K562 (cell line): ENCODE data around the gene MBD6. TPM values are rescaled to one million over a fixed set of nuclear protein-coding genes. Genes with fewer than 3 reads are reported as not detected.

Experiments
- CAMTA2 ChIP-seq: fragments of 250-450 bp; sonication (Bioruptor Pico); conservative IDR thresholded peaks from 2 replicates; pipeline ENCODE4 v1.5.1; 2022
- HCFC1 ChIP-seq: IDR thresholded peaks from 2 replicates; pipeline ENCODE4 v1.6.1; 2012; ENCODE audit warnings: low read depth, low read length, improper control_type of control experiment
- HNRNPK ChIP-seq: fragments of 200-400 bp; formaldehyde crosslinking; IDR thresholded peaks from one replicate; pipeline ENCODE4 v1.6.1; 2018; ENCODE audit warnings: mild to moderate bottlenecking, low read depth, low read length; ENCODE audit not compliant: poor library complexity, severe bottlenecking
- NFRKB ChIP-seq: fragments of 450-650 bp; IDR thresholded peaks from 2 replicates; pipeline ENCODE4 v1.6.1; 2016; ENCODE audit warnings: low read depth
- PML ChIP-seq: IDR thresholded peaks from 2 replicates; pipeline ENCODE4 v1.6.1; 2012; ENCODE audit warnings: low read length, inconsistent platforms
- SRF ChIP-seq, 2 experiments: fragments of 250-450, 450-650 bp in 1 of 2; sonication (Bioruptor Pico) in 1 of 2; sonication (generic) in 1 of 2; formaldehyde crosslinking; IDR thresholded peaks; 2 replicates each; pipeline versions ENCODE4 v1.5.0 to v1.5.1; 2020 to 2022; ENCODE audit warnings: mild to moderate bottlenecking in 1 of 2, missing genetic modification reagents in 1 of 2
- SUPT5H ChIP-seq: fragments of 450-650 bp; IDR thresholded peaks from 2 replicates; pipeline ENCODE4 v1.6.1; 2016
- TOE1 ChIP-seq, 2 experiments: fragments of 450-650 bp in 1 of 2; sonication (generic) in 1 of 2; formaldehyde crosslinking in 1 of 2; IDR thresholded peaks; 2 replicates each; pipeline versions ENCODE4 v1.7.1 to v1.8.0; 2016 to 2022; ENCODE audit warnings: borderline replicate concordance in 2 of 2, mild to moderate bottlenecking in 2 of 2, antibody characterized with exemption in 1 of 2, inconsistent platforms in 1 of 2, low read depth in 1 of 2, missing genetic modification reagents in 1 of 2, moderate library complexity in 1 of 2
- ZBTB17 ChIP-seq: fragments of 450-650 bp; formaldehyde crosslinking; IDR thresholded peaks from 2 replicates; pipeline ENCODE4 v1.4.0; 2020; ENCODE audit warnings: mild to moderate bottlenecking
- ZFP1 ChIP-seq: fragments of 450-650 bp; formaldehyde crosslinking; IDR thresholded peaks from 2 replicates; pipeline ENCODE4 v1.4.0; 2020; ENCODE audit warnings: mild to moderate bottlenecking, mixed read lengths
- ZNF124 ChIP-seq: sonication (generic); formaldehyde crosslinking; IDR thresholded peaks from 2 replicates; pipeline ENCODE4 v1.8.1; 2022; ENCODE audit warnings: missing genetic modification reagents
- ZNF75A ChIP-seq: fragments of 450-650 bp; formaldehyde crosslinking; IDR thresholded peaks from 2 replicates; pipeline ENCODE4 v1.4.0; 2020; ENCODE audit warnings: mild to moderate bottlenecking
- polyA plus RNA-seq, 8 experiments: library from polyadenylated mRNA; depleted of rRNA in 4 of 8; stranded (reverse) in 5 of 8; unstranded in 3 of 8; fragments of >200 nt; fragmentation: Nextera tagmentation in 2 of 8; fragmentation: Illumina TruSeq in 1 of 8; extraction: Ambion mirVana in 2 of 8; extraction: Trizol in 1 of 8; gene quantifications; 2 replicates each; pipeline versions ENCODE4 v1.2.1 to v1.2.3, GENCODE V29; 2011 to 2014; ENCODE audit warnings: inconsistent platforms in 1 of 8, missing spikeins in 1 of 8
- total RNA-seq, 7 experiments: library from RNA; depleted of rRNA in 6 of 7; stranded (reverse); fragments of >200 nt in 6 of 7; fragmentation: Illumina TruSeq in 2 of 7; extraction: Trizol in 2 of 7; gene quantifications; 2 replicates each; pipeline versions ENCODE4 v1.2.1 to v1.2.3, GENCODE V29; 2011 to 2021; ENCODE audit warnings: low replicate concordance in 1 of 7
- TF ChIP-seq, protein P1 (sequence below): fragments of 250-450 bp; sonication (Bioruptor Pico); IDR thresholded peaks from 2 replicates; pipeline ENCODE4 v1.5.0; 2021
- TF ChIP-seq, protein P2 (sequence below), 2 experiments: fragments of 450-650 bp; IDR thresholded peaks; 2 replicates each; pipeline ENCODE4 v1.6.1; 2016; ENCODE audit warnings: mild to moderate bottlenecking in 2 of 2, borderline replicate concordance in 1 of 2, low read depth in 1 of 2, moderate library complexity in 1 of 2
- TF ChIP-seq, protein P3 (sequence below): fragments of 450-650 bp; formaldehyde crosslinking; IDR thresholded peaks from 2 replicates; pipeline ENCODE4 v1.4.0; 2020; ENCODE audit warnings: mild to moderate bottlenecking, moderate library complexity

MBD6 gene
- total and polyA plus RNA-seq, 9 of the 15 experiments (the other 6 are each of a cell fraction or from before 2014, with no cell fraction given) = 2.0 to 54.8 (median 3.8) TPM

DNA sequence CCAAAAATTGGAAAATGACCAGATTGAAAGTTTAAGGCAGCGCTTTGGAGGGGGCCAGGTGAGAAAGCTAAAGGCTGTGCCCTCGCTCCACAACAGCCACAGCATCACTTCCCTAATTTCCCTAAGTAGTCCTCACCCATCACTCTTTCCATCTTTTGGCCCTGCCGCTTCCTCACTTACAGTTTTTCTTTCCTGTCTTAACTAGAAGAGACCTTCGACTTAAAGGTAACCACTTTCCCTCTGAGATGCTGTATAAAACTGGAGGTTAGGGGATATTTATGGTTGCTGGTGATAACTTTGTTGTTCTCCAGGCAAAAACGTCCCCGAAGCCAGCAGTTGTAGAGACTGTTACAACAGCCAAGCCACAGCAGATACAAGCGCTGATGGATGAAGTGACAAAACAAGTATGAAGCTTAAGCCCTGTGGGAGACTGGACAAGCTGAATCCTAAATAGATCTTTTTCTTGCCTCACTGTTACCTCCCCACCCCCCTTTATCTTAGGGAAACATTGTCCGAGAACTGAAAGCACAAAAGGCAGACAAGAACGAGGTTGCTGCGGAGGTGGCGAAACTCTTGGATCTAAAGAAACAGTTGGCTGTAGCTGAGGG lies 6.6 kb upstream of the MBD6 start (continued):
- TF ChIP-seq HCFC1 (no peak), ZNF124 (CRISPR knock-in tag) (no peak), SUPT5H (peak; percentile 87), HNRNPK (no peak), ZBTB17 (CRISPR knock-in tag) (0 out of 2 replicates have a peak, but pooled peaks have one; percentile 17), TOE1 (IDR thresholded peaks at IDR 0.05; ENCODE audit: borderline replicate concordance) (peak; percentile 16; the same call in 1 of the 2 replicates), TOE1 (CRISPR knock-in tag; IDR thresholded peaks at IDR 0.05; ENCODE audit: borderline replicate concordance, low read depth) (no peak), CAMTA2 (no peak), PML (peak; percentile 73), ZNF75A (peak; percentile 59; the same call in 1 of the 2 replicates), NFRKB (0 out of 2 replicates have a peak, but pooled peaks have one; percentile 28), SRF (CRISPR knock-in tag; IDR thresholded peaks at IDR 0.05) (peak in 1 of 2 experiments; percentile 29; a peak in 2 of 4 replicates), ZFP1 (CRISPR knock-in tag) (peak; percentile 28; the same call in 1 of the 2 replicates)
- TF ChIP-seq, protein P1, sequence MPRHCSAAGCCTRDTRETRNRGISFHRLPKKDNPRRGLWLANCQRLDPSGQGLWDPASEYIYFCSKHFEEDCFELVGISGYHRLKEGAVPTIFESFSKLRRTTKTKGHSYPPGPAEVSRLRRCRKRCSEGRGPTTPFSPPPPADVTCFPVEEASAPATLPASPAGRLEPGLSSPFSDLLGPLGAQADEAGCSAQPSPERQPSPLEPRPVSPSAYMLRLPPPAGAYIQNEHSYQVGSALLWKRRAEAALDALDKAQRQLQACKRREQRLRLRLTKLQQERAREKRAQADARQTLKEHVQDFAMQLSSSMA = 0 out of 2 replicates have a peak, but pooled peaks have one; percentile 53
- TF ChIP-seq, protein P2, sequence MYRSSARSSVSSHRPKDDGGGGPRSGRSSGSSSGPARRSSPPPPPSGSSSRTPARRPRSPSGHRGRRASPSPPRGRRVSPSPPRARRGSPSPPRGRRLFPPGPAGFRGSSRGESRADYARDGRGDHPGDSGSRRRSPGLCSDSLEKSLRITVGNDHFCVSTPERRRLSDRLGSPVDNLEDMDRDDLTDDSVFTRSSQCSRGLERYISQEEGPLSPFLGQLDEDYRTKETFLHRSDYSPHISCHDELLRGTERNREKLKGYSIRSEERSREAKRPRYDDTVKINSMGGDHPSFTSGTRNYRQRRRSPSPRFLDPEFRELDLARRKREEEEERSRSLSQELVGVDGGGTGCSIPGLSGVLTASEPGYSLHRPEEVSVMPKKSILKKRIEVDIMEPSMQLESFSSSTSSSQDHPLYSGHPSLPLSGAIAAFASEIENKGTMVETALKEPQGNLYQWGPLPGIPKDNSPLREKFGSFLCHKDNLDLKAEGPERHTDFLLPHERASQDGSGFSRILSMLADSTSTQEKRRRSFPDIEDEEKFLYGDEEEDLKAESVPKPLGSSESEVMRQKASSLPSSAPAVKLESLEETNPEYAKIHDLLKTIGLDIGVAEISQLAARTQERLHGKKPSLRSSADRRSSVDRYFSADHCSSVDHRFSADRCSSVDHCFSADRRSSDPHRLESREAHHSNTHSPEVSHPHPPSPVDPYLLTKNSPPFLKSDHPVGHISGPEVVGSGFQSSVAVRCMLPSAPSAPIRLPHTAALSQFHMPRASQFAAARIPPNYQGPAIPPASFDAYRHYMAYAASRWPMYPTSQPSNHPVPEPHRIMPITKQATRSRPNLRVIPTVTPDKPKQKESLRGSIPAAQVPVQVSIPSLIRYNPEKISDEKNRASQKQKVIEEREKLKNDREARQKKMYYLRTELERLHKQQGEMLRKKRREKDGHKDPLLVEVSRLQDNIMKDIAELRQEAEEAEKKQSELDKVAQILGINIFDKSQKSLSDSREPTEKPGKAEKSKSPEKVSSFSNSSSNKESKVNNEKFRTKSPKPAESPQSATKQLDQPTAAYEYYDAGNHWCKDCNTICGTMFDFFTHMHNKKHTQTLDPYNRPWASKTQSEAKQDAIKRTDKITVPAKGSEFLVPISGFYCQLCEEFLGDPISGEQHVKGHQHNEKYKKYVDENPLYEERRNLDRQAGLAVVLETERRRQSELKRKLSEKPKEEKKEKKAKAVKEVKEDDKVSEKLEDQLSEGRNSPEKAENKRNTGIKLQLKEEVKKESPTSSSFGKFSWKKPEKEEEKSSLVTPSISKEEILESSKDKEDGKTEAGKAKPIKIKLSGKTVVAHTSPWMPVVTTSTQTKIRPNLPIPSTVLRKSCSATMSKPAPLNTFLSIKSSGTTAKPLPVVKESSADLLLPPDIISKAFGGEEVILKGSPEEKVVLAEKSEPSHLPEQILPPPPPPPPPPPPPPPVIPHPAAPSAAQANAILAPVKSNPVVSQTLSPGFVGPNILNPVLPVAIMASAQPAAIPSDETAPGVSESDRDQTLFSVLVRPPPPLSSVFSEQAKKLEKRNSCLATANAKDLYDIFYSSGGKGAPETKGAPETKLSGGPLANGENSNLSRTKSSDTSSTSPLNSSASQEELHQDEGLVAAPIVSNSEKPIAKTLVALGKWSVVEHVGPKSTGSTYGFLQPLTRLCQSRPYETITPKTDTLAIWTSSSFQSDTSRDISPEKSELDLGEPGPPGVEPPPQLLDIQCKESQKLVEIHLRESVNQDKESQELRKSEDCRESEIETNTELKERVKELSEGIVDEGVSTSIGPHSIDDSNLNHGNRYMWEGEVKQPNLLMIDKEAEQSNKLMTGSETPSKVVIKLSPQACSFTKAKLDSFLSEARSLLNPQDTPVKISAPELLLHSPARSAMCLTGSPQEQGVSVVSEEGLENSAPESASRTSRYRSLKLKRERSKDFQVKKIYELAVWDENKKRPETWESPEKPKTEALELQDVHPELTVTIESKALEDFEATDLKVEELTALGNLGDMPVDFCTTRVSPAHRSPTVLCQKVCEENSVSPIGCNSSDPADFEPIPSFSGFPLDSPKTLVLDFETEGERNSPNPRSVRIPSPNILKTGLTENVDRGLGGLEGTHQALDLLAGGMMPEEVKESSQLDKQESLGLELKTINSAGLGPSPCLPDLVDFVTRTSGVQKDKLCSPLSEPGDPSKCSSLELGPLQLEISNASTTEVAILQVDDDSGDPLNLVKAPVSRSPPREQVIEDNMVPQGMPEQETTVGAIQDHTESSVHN (IDR thresholded peaks at IDR 0.05; ENCODE audit: borderline replicate concordance in 1 of 2, low read depth in 1 of 2) = 0 out of 4 replicates have a peak, but pooled peaks of 1 of the 2 experiments have one; percentile 37
- TF ChIP-seq, protein P3, sequence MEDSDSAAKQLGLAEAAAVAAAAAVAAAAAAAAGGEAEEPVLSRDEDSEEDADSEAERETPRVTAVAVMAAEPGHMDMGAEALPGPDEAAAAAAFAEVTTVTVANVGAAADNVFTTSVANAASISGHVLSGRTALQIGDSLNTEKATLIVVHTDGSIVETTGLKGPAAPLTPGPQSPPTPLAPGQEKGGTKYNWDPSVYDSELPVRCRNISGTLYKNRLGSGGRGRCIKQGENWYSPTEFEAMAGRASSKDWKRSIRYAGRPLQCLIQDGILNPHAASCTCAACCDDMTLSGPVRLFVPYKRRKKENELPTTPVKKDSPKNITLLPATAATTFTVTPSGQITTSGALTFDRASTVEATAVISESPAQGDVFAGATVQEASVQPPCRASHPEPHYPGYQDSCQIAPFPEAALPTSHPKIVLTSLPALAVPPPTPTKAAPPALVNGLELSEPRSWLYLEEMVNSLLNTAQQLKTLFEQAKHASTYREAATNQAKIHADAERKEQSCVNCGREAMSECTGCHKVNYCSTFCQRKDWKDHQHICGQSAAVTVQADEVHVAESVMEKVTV (CRISPR knock-in tag) = peak; percentile 50
